Right renal cortex interstitium (tissue), 3 donors: Measurements from ENCODE around the gene MLPH. TPM values are rescaled to one million over a fixed set of nuclear protein-coding genes. Genes with fewer than 3 reads are reported as not detected.

ENCODE experiments used
- DNase-seq, 3 donors: peaks; one replicate each; pipeline ENCODE4 v3.0.0-alpha.2; 2013; ENCODE audit warnings: low read depth in 3 of 3, low spot score in 2 of 3
- polyA plus RNA-seq, 3 donors: library from polyadenylated mRNA; unstranded; fragments of 120-200 nt; gene quantifications; one replicate each; pipeline ENCODE4 v1.2.1, GENCODE V29; 2013; ENCODE audit not compliant: insufficient read length in 3 of 3

MLPH gene
- polyA plus RNA-seq, 3 donors, result 1.1 to 2.6 (median 1.5) TPM

DNA sequence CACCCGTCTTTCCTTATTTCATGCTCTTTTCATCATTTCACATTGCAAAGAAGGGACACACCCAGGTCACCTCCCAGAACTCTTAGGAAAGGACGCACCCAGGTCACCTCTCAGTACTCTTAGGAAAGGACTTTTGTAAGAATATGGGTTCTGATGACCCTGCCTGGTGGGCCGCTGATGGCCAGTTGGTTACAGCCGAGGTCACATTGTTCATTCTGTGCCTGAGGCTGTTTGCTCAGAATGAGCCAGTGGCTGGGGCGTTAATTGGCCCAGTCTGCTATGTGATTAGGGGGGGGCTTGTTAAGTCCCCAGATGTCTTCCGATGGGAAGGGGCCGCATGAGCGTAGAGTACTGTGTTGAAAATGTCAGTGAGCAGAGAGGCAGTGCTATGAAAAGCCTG lies 9.4 kb downstream of the MLPH start:
- no peak for DNase-seq

DNA sequence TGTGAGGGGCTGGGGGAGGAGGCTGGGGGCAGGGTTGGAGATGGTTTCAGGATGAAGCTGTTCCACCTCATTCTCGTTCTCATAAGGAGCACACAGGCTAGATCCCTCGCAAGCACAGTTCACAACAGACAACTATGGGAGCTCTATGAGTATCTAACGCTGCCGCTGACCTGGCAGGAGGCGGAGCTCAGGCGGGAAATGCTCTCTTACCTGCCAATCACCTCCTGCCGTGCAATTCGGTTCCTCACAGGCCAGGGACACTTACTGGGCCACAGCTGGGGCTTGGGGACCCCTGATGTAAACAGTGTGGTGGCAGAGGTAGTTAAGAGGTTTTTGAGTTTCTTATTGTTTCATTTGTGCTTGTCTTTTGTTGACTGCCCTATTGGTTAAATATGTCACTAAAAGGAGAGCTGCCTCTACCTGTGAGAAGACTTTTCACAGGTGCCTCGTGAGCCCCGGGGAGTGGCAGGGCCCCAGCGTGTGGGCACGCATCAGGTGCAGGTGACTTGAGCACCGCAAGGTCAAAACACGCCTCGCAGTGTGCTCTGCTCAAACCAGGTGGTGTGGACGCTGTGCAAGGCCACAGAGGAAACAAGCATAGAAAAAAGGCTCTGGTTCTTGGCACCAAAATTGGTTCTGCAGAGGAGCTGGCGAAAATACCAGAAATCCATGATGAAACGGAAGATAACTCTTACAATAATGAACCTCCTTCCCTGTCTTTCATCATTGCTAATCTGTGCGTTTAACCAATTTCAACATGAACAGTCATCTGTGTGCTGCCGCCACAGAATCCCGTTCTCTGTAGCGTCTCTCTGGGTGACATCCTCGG lies 10.2 kb downstream of the MLPH start:
- DNase-seq, result no peak

- DNase-seq, result no peak
Observed at GRCh38 chr2:237497838-237498186, 10.8 kb downstream of the MLPH start.

DNA sequence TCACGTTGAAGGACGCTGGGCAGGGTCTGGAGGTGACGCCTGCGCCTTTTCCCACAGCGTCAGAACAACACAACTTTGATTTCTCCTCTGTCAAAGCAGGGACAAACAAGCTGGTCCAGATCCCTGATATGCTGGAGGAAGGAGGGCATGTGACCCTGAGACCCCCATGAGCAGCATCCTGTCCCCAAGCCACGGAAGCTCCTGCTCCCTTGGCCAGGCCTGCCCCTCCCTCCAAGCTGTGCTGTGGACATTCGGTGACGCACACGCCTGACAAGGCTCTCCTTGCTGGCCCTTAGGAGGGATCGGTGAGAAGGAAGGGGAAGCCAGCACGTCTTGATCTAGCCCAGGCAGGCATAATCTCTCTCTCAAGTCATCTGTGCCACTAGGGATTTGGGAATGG lies 11.3 kb downstream of the MLPH start:
- no peak for DNase-seq

DNA sequence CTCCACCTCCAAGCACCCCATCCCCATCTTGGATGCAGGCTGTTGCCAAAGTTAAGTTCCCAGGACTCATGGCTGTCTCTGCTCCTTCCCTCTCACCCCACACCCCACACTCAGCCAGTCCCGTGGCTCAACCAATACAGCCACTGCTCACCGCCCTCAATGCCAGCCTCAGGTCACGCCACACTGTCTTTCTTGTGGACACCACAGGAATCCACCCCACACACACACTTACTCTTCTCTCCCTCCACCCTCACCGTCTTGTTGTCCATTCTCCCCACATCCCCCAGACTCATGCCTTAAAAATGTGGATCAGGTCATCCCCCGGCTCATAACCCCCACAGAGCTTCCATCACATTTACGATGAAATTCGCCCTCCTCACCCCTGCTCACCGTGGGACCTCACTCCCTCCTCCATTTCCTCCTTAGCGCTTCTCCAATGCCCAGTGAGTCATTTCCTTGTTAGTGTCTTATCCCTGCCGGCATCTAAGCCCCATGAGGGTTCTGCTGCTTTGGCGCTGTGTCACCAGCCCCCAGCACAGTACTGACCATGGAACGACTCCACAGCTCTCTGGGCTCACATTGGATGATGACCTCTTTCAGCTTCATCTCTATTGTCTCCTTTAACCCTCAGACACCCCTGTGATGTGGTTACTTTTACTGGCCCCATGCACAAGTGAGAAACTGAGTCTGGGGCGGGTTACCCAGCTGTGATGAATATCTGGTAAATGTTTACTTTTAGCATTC lies 13.8 kb downstream of the MLPH start:
- DNase-seq, result no peak

DNA sequence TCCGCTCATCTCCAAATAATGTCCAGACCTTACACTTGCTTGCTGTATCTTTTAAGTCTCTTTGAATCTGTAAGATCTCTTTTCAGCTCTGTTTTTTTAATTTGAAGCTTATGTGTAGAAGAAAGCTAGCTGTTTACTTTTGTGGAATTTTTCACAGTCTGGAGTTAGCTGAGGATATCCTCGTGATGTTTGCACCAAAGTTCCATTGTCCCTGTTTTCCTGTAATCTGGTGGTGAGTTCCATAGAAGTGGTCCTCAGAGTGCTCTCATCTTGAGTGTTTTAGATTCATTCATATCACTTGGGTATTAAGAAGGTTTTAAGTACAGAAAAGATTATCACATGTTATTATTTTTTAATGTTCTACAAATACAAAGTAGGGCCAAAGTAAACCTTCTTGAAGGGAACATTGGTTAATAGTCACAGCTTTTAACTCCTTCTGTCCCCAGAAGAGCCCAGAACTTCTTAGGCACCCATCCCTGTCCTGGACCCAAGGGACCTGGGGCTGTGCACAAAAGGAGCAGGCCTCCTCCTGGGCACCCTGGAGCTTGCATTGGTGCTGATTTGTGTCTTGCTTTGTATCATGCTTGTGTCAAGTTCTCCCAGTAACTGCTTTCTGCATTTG lies 15.0 kb downstream of the MLPH start:
- DNase-seq, result no peak

DNA sequence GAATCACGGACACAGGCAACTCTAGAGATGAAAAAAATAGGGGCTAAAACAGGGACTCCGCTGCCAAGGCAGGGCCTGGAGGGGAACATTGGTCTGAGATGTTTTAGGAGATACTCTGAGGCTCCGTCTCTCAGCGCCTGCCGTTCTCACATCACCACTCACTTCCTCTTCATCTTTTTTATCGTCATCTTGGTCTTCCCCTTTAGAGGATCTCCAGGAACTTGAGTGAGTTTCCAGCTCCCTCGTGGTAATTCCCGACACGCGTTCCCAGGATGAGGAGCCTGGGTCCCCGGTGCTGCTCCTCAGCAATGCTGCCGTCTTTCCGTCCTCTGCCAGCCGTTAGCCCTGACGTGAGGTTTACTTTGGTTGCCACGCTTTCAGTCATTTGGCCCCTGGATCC lies 16.1 kb downstream of the MLPH start:
- no peak for DNase-seq

- DNase-seq, result no peak
Observed at GRCh38 chr2:237505188-237505939, 18.3 kb downstream of the MLPH start.

GRCh38 chr2:237507512-237507911 lies 20.5 kb downstream of the MLPH start:
- no peak for DNase-seq

DNA sequence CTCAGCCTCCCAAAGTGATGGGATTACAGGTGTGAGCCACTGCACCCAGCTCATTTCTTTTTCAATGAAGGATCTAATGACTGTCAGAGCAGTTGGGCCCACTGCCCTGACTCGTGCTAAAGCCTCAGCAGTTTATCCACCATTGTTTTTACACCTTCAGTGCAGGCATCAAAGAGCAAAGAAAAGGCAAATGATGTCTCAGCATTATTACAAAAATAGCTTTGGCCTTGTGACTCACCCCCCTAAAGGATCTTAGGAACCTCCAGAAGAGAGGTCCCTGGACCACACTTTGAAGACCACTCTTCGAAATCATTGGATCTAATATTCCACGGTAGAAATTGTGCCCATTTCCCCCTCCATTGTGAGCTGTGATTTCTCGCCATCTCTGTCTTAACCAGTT lies 21.3 kb downstream of the MLPH start:
- DNase-seq, result no peak

DNA sequence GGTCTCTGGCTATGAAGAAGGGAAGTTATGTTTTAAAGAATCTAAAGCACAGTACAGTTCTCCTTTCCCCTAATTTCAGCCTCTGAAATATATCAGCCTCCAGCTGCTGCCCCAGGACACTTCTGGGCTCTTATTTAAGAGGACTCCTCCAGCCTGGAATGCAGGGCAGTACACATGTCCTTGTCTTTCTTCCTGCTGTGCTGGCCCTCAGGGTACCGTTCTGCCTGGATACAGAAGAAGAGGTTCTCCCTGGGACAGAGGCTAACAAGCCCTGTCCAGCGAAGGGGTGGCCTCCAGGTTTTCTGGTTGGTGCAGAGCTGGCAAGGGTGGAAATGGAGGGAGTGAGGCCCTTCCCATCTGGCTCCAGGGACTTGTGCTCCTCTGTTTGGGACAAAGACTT lies 22.1 kb downstream of the MLPH start:
- DNase-seq, result no peak

- no peak for DNase-seq
Observed at GRCh38 chr2:237509905-237510304, 22.9 kb downstream of the MLPH start.

GRCh38 chr2:237510502-237511217 lies 23.6 kb downstream of the MLPH start:
- DNase-seq, result no peak

DNA sequence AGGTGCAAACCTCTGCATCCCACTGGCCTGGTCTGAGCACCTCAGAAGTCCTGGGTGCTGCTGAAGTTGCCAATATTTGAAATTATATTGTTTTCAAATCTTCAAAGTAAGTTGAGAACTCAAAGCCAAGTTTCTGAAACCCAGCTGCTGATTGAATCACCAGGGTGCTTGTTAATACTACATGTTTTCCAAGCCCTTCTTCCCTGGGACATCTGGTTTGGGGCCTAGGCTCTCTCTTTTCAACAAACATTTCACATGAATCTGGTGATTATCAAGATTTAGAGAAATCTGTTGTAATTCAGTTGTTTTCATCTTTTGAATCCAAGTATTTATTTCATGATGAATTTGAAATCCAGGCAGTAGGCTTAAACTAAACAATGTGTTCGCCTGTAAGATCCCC lies 24.4 kb downstream of the MLPH start:
- no peak for DNase-seq

GRCh38 chr2:237511885-237512405 lies 24.9 kb downstream of the MLPH start:
- DNase-seq, result no peak

DNA sequence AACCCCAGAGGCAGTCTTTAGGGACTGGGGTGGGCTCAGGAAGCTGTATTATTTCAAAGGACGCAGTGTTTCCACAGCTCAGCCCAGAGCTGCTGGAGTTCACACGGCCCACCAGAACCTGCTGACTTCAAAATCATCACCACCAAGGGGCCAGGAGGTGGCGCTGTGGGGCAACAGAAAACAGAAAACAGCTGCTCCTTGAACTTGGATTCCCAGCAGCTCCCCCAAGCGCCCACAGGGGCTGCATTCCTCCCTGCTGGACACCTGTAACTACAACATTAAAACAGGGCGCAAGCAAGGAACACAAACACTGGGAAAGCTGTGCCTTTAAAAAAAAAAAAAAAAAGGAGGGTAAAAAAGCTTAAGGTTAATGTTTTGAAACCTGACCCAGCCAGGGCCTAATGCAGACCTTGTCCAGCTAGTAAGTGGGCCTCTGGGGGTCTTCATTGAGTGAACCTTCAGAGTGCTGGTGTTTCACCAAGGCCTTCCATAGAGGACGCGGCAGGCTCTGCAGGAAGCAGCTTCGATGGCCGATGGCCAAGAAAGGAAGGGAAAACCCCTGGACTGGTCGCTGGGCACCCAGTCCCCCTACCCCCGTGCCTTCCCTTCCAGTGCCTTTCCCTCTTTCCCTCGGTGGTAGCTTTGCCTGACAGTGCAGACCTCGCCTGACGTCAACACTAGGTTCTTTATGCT lies 25.9 kb downstream of the MLPH start:
- peak; percentile 80 to 85 (median 82) for DNase-seq

DNA sequence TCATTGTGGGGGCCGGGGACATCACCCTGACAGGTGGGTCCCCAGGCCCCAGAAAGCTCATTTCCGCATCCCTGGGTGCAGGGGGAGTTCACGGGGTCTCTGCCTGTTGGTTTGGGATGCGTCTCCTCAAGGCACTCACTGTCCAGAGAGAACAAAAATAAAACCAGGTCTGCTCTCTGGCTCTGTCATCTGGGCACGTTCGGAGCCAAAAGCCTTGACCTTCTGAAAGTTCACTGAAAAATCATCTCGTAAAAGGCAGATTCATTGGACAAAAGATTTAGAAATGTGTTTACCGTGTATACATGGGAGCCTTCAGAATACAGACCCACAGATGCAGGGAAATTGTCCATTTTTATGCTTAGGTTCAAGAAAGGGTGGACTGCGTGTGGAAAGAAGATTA lies 26.6 kb downstream of the MLPH start:
- no peak for DNase-seq

DNA sequence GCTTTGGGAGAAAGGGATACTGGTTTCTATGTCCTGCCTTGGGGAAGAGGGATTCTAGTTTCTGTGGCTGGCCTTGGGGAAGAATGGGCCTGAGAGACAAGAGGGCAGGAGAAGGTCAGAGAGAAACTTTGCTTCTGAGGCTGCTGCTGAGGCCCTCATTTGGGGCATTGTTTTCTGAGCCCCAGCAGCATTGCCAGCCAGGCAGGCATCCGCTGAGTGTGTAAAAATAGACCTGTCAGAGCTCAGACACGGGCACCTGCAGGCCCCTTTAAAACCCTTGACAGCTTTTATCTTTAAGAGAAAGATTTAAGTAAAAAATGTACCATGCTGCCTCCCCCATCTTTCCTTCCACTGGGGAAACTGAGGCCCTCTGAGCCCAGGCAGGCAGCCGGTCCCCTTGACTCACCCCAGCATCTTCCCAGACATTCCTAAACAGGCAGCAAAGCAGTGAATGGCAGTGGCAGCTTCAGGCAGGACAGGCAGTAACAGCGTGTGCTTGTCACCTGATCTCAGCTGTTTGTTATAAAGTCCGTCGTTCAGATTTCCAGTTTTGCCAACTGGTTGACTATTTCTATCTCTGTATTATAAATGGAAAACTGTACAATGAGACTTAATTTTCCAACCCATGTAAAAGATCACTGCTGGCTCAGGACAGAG lies 27.6 kb downstream of the MLPH start:
- no peak for DNase-seq

GRCh38 chr2:237515166-237515565 lies 28.1 kb downstream of the MLPH start:
- DNase-seq, result no peak
